Gastroesophageal sphincter (tissue), 4 donors: ENCODE results near the gene ZNF385B. TPM values are rescaled to one million over a fixed set of nuclear protein-coding genes. Genes with fewer than 3 reads are reported as not detected.

Source experiments
- ATAC-seq: fragments of 150-250 bp; one replicate; pipeline ENCODE4 v1.9.1; 2016; ENCODE audit warnings: mild to moderate bottlenecking, moderate library complexity
- H3K27ac ChIP-seq, 4 donors: fragments of 200-600 bp; sonication (generic) in 3 of 4; 1 replicate in 3 of 4; 2 replicates in 1 of 4; pipeline ENCODE4 v1.5.1; 2016 to 2019
- H3K27me3 ChIP-seq: fragments of 200-600 bp; sonication (generic); one replicate; pipeline ENCODE4 v1.5.1; 2019
- H3K36me3 ChIP-seq, 2 donors: fragments of 200-600 bp; sonication (generic); one replicate each; pipeline ENCODE4 v1.5.1; 2019; ENCODE audit warnings: control low read depth in 1 of 2
- H3K4me1 ChIP-seq, 3 donors: fragments of 200-600 bp; sonication (generic); 1 replicate in 2 of 3; 2 replicates in 1 of 3; pipeline ENCODE4 v1.5.1; 2016 to 2019; ENCODE audit warnings: control low read depth in 2 of 3
- H3K4me3 ChIP-seq, 2 donors: fragments of 200-600 bp; sonication (generic); one replicate each; pipeline ENCODE4 v1.5.1; 2019; ENCODE audit warnings: mild to moderate bottlenecking in 1 of 2, moderate library complexity in 1 of 2
- H3K9me3 ChIP-seq, 3 donors: fragments of 200-600 bp; sonication (generic); one replicate each; pipeline ENCODE4 v1.5.1; 2017 to 2019; ENCODE audit warnings: control low read depth in 2 of 3
- EP300 ChIP-seq: sonication (generic); formaldehyde crosslinking; IDR thresholded peaks from one replicate; pipeline ENCODE4 v1.6.1; 2017; ENCODE audit warnings: antibody characterized with exemption, mild to moderate bottlenecking
- POLR2A ChIP-seq, 2 donors: fragments of 450-650 bp; IDR thresholded peaks; one replicate each; pipeline ENCODE4 v1.6.1; 2017; ENCODE audit warnings: antibody characterized with exemption in 2 of 2, mild to moderate bottlenecking in 2 of 2, moderate library complexity in 1 of 2
- POLR2AphosphoS5 ChIP-seq: sonication (generic); formaldehyde crosslinking; IDR thresholded peaks from one replicate; pipeline ENCODE4 v1.6.1; 2017; ENCODE audit warnings: antibody characterized with exemption
- WGBS, 2 donors: methylation state at CpG; one replicate each; pipeline ENCODE4 v1.1.5; 2018; ENCODE audit warnings: low coverage in 1 of 2; 5-methylcytosine and 5-hydroxymethylcytosine counted together
- total RNA-seq, 4 donors: library from RNA; depleted of rRNA; stranded (reverse); fragments of >200 nt; gene quantifications; one replicate each; pipeline ENCODE4 v1.1.0, GENCODE V29; 2016
- TF ChIP-seq, protein P1 (sequence below), 4 experiments: fragments of 200-600 bp in 2 of 4; fragments of 450-650 bp in 2 of 4; sonication (generic) in 1 of 4; IDR thresholded peaks; one replicate each; pipeline ENCODE4 v1.5.1; 2017 to 2019; ENCODE audit warnings: antibody characterized with exemption in 4 of 4, mild to moderate bottlenecking in 2 of 4, moderate library complexity in 2 of 4

The ZNF385B gene
- total RNA-seq, 4 donors from 2014 or later = 2.7 to 7.6 (median 3.9) TPM

- Histone ChIP-seq H3K27ac (no peak overlapping the region), H3K36me3 (no peaks in the 10 kb centered on the region), H3K4me1 (peaks cover 0 to 14% (median 0%) of the 10 kb centered on the region in 3 donors), H3K27me3 (no peaks in the 10 kb centered on the region), H3K9me3 (no peaks in the 10 kb centered on the region), H3K4me3 (no peak overlapping the region)
- whole genome bisulfite sequencing, 2 donors = 85 to 89% methylated on average over 2 of the region's 2 CpGs
- no peak for ATAC-seq
- TF ChIP-seq POLR2A (IDR thresholded peaks at IDR 0.05) (no peak), POLR2AphosphoS5 (no peak), EP300 (no peak)
- TF ChIP-seq, protein P1, sequence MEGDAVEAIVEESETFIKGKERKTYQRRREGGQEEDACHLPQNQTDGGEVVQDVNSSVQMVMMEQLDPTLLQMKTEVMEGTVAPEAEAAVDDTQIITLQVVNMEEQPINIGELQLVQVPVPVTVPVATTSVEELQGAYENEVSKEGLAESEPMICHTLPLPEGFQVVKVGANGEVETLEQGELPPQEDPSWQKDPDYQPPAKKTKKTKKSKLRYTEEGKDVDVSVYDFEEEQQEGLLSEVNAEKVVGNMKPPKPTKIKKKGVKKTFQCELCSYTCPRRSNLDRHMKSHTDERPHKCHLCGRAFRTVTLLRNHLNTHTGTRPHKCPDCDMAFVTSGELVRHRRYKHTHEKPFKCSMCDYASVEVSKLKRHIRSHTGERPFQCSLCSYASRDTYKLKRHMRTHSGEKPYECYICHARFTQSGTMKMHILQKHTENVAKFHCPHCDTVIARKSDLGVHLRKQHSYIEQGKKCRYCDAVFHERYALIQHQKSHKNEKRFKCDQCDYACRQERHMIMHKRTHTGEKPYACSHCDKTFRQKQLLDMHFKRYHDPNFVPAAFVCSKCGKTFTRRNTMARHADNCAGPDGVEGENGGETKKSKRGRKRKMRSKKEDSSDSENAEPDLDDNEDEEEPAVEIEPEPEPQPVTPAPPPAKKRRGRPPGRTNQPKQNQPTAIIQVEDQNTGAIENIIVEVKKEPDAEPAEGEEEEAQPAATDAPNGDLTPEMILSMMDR (IDR thresholded peaks at IDR 0.05) = no peak
Measured at GRCh38 chr2:179626261-179626660, 235.2 kb downstream of the ZNF385B start.

DNA sequence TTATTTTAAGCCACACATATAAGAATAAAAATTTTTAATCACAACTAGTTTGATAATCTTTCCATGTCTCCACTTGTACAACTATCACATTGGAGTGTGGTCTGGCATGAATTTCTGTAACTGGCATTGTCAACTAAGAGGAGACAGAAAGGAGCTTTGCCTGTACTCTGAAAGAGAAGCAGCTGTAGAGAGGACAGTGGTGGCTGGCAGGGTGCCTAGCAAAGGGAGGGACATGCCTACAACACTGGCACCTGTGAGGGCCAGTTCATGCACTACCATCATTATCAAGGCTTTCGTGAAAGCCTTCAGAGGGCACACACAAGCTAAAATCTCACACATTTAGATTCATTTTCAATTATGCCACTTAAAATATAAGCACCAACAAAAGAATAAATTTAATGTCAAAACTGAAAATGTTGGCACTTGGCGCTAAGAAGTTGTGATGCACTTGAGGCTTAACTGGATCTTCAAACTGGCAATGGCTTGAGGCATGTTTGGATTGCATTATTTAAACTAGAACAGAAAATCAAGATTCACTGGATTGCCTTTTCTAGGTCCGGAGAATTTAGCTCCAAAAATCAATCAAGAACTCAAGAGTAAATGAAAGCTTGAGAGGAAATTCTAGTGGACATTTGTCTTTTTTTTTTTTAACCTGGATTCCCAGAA lies 238.6 kb downstream of the ZNF385B start:
- TF ChIP-seq, protein P1 (IDR thresholded peaks at IDR 0.05) = no peak
- no peak for TF ChIP-seq POLR2AphosphoS5
- no peak for TF ChIP-seq POLR2A (IDR thresholded peaks at IDR 0.05)
- no peak for TF ChIP-seq EP300
- Histone ChIP-seq H3K4me1 (peaks cover 0 to 14% (median 0%) of the 10 kb centered on the region in 3 donors), H3K27me3 (no peaks in the 10 kb centered on the region), H3K27ac (no peak overlapping the region), H3K4me3 (no peak overlapping the region), H3K9me3 (no peaks in the 10 kb centered on the region), H3K36me3 (no peaks in the 10 kb centered on the region)
- 71 to 92% methylated on average over 3 of the region's 3 CpGs for WGBS, 2 donors
- ATAC-seq = no peak

DNA sequence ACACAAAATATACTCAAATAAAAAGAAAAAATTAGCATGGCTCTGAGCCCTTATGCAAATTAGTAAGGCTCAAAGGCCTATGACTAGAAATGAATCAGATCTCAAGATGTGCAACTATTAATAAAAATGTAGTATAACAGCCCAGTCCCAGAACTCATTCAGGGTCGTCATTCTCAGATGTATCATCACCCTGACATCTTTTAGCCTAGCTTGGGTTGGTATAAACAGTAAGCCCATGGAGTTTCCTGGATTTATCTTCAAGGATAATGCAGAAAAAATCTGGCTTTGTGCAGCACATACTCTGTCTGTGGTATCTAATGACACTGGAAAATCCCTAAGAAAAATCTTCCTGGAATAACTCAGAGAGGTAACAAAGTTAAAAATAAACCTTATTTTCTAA lies 239.3 kb downstream of the ZNF385B start:
- no peaks in the 10 kb centered on the region for H3K27me3 ChIP-seq
- peaks cover 0 to 14% (median 0%) of the 10 kb centered on the region in 3 donors for H3K4me1 ChIP-seq
- H3K36me3 ChIP-seq = no peaks in the 10 kb centered on the region
- 0% methylated on average over 1 of the region's 1 CpG for WGBS, 2 donors
- TF ChIP-seq POLR2AphosphoS5 (no peak), EP300 (no peak), POLR2A (IDR thresholded peaks at IDR 0.05) (no peak)
- TF ChIP-seq, protein P1 (IDR thresholded peaks at IDR 0.05) = no peak
- no peak for ATAC-seq
- no peak overlapping the region for H3K27ac ChIP-seq
- H3K4me3 ChIP-seq = no peak overlapping the region
- H3K9me3 ChIP-seq = no peaks in the 10 kb centered on the region

DNA sequence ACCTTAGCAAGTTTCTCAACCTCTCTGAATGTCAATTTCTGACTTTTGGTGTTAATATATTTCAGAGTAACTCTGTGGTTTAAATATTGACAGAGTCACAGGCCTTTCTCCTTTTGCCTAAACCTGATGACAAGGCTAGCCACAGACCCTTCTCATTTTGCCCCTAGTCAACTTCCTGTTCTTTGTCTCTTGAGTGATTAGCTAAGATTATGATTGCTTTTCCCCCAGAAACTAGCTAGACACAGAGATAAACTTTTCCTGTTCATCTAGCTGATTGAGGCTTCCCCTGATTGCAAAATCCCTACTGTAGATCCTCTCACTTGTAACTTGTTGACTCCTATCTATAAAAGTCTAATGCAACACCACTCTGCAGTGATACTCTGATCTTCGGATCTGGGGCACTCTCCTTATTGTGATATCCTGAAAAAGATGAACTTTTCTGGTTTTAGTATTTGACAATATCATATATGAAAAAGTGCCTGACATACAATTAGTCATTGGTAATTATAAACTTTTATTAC lies 241.4 kb downstream of the ZNF385B start:
- WGBS, 2 donors = 88 to 100% methylated on average over 1 of the region's 1 CpG
- H3K4me1 ChIP-seq = peaks cover 0 to 14% (median 0%) of the 10 kb centered on the region in 3 donors
- no peak for TF ChIP-seq POLR2A (IDR thresholded peaks at IDR 0.05)
- TF ChIP-seq, protein P1 (IDR thresholded peaks at IDR 0.05) = no peak
- ATAC-seq = no peak
- H3K27ac ChIP-seq = no peak overlapping the region
- no peaks in the 10 kb centered on the region for H3K36me3 ChIP-seq
- H3K9me3 ChIP-seq = no peaks in the 10 kb centered on the region
- H3K27me3 ChIP-seq = no peaks in the 10 kb centered on the region
- no peak overlapping the region for H3K4me3 ChIP-seq

- no peak for ATAC-seq
- no peaks in the 10 kb centered on the region for H3K27me3 ChIP-seq
- WGBS, 2 donors = 75 to 82% methylated on average over 3 of the region's 3 CpGs
Measured at GRCh38 chr2:179614121-179614520, 247.3 kb downstream of the ZNF385B start.

More at GRCh38 chr2:179614121-179614520, 247.3 kb downstream of the ZNF385B start:
- Histone ChIP-seq H3K27ac (no peak overlapping the region), H3K36me3 (no peaks in the 10 kb centered on the region), H3K4me1 (peaks cover 0 to 17% (median 0%) of the 10 kb centered on the region in 3 donors), H3K4me3 (no peak overlapping the region), H3K9me3 (no peaks in the 10 kb centered on the region)
- TF ChIP-seq POLR2A (IDR thresholded peaks at IDR 0.05) (no peak), POLR2AphosphoS5 (no peak), EP300 (no peak)
- TF ChIP-seq, protein P1 (IDR thresholded peaks at IDR 0.05) = no peak
